HG02884 (cell line): ENCODE measurements around the gene CREB3L2.

ENCODE experiments used
- ATAC-seq: cut with Tn5 transposase; IDR thresholded peaks from one replicate; pipeline ENCODE4 v1.9.1; 2021; ENCODE audit warnings: mild to moderate bottlenecking, moderate library complexity; ENCODE audit not compliant: unreplicated experiment

Gene CREB3L2

GRCh38 chr7:137953665-137954470 is 48.0 kb downstream of the CREB3L2 start:
- no peak for ATAC-seq

- no peak for ATAC-seq
These were observed 48.7 kb downstream of the CREB3L2 start for GRCh38 chr7:137953043-137953664.

GRCh38 chr7:137952426-137952805 is 49.5 kb downstream of the CREB3L2 start:
- ATAC-seq, result no peak

DNA sequence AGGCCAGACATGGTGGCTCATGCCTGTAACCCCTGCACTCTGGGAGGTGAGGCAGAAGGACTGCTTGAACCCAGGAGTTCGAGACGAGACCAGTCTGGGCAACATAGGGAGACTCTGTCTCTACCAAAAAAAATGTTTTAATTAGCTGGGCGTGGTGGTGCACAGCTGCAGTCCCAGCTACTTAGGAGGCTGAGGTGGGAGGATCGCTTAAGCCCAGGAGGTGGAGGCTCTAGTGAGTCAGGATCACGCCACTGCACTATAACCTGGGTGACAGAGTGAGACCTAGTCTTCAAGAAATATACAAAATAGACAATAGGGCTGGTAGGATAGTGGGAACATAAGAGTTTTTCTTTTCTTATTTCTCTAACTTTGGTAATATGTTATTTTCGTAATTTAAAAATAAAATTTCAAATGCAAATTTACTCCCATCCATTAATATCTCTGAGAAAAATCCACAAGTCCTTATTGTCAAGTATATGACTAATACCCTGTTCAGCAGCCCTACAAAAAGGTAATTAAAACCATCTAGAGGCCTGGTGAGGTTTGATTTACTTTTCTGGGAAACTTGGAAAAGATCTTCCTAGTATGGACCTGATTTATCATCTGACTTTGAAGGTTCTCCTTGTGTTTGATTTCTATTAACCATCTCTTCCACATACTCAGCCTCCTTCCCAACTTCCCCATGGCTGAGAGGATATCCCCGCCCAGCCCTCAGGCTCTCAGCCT is 50.0 kb downstream of the CREB3L2 start:
- no peak for ATAC-seq

DNA sequence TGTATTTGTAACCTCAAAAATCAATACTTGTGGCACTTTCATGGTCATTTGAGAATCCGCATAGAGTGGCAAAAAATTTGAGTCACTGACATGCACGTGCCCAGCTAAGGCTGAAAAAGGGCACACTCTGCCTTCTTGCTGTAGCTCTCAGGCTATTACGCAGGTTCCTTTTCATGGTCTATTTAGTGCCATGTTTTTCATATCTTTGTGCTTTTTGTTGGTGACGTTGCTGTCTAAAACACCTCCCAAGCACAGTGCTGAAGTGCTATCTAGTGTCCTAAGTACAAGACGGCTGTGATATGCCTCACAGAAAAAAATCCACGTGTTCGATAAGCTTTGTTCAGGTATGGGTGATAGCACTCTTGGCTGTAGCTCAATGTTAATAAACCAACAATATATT is 50.9 kb downstream of the CREB3L2 start:
- no peak for ATAC-seq

GRCh38 chr7:137950263-137950621 is 51.6 kb downstream of the CREB3L2 start:
- ATAC-seq, result no peak

DNA sequence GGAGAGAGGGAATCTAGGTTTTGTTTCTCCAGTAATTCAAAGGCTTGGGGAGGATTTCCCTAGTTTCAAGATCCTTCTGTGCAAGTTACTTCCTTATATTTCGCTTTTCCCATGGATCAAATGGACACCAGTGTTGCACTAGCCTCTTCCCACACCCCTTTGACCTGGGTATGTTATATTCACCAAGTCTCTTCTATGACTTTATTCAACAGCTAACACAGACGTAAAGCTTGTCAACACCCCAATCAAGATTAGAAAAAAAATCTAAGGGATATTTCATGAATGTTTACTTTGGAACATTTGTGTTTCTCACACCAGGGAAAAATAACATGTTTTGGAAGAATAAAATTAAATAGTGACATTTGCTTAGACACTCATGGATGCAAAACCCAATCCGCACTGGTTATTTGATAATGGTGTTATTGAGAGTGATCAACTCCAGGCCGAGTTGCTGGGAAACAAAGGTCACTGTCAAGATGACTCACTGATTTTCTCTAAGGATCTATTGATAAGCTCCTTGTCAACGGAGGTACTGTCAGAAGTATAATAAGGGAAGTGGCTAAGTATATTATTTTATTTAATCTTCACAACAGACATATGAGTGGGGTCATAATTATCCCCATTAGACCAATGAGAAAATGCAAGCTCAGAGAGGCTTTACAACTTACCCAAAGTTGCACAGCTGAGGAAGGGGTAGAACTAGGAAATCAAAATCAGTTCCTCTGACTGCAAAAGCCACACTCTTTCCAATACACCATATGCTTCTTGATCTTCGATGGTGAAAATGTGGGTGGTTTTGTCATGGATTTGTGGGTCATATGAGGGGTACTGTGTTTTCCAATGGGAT is 52.2 kb downstream of the CREB3L2 start:
- ATAC-seq, result no peak

GRCh38 chr7:137948845-137949330 is 53.0 kb downstream of the CREB3L2 start:
- ATAC-seq, result no peak

DNA sequence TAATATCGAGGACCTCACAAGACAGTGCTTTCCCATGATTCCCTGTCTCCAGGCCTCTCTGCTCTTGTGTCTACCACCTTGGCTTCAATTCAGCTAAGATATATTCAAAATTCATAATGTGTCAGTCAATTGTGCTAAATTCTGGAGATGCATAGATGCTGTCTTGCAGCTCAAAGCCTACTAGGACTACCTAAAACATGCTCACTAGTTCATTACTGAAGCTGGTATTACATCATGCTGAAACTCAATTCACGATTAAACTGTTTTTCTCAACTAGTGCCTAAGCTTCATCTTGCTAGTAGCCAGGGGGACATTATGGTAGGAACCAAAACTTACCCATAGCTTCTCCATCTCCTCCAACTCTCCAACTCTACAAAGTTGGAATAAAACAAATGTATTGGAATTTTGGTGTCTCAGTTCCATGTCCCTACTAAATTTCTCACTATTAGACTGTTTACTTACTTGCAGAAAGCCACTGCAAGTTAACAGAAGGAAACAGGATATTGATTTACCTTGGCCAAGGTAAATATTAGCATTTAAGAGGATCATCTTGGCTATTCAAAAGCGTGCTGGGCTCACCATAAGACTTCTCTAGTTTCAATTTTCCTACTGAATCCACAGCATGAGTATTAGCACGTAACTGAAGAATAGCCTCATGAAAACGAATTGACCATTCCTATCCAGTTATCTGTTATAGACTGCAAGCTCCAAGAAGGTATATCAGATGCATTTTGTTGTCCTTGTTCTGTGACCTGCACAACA is 53.6 kb downstream of the CREB3L2 start:
- no peak for ATAC-seq

- no peak for ATAC-seq
These were observed 54.8 kb downstream of the CREB3L2 start for GRCh38 chr7:137947046-137947445.

GRCh38 chr7:137946011-137946410 is 55.9 kb downstream of the CREB3L2 start:
- ATAC-seq, result no peak

DNA sequence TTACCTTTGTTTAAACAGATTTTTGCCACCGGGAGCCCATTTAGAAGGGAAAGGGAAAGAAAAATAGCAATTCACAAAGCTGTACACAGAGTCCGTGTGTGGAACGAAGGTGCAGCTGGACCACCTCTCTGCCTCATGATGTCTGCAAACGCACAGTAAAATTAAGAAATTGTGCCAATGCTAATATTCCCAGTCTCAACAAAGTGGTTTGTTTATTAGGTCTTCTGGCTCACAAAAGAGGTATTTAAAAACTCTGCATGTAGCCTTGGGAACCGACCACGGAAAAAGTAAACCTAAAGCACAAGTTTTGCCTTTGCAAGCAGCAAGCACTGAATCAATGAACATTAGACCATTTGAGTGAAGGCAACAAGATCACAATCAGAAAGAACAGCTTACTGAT is 57.7 kb downstream of the CREB3L2 start:
- ATAC-seq, result no peak

GRCh38 chr7:137943132-137943551 is 58.7 kb downstream of the CREB3L2 start:
- no peak for ATAC-seq

DNA sequence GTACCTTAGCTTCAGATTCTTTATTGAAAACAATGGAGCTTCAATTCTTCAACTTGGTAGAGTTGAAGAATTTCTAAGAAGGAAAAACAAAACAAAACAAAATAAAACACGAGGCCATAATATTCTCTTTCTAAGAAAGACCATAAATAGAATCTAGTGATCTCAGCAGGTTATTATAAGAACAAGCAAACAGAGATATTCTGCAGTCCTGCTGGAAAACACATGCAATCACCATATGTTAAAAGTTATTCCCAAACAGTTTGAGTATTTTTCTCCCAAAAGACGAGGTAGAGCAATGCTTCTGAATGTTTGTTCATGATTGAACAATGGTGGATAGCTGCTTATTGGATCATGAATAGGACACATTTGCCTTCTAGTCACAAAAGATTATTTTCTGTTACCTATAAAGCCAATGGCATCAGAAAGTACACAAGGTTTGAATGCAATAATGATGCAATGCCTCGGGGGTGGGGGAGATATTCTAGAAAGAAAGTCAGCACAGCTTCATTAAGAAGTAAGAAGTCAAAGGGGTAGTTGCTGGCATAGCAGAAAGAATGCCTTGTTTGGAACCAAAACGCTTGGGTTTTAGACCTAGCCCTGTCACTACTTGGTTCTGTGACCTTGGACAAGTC is 59.3 kb downstream of the CREB3L2 start:
- ATAC-seq, result no peak

GRCh38 chr7:137940656-137941518 is 61.0 kb downstream of the CREB3L2 start:
- ATAC-seq, result no peak

DNA sequence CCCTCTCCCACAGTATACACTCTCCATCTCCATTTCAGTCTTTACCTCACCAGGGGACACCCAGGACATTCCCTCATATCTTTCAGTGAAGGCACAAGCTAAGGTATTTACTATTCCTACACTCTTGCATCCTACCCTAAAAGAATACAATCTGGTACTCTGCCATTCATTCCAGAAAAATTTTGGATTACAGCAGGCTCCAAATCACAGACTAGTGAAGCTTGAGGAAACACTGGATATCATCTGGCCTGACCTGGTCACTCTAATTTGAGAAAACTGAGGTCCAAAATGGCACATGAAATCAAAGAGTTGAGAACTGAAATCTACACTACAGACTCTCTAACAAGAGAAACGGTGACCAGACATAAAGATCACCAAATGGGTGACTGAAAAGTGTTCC is 61.7 kb downstream of the CREB3L2 start:
- no peak for ATAC-seq

DNA sequence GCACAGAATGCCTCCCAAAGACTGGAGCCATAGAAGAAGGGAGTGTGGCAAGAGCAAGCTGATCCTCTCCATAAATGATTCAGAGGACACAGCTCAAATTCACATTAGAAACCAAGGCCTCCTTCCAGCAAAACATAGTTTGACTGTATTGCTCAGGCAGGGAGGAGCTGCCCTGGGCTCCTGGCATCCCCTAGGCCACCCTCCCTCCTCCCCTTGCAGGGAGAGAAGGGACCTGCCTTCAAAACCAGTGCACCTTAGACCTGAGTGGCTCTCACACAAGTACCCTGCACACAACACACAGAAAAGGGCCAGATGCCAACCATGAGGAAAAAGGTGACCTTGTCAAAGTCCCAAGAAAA is 64.7 kb downstream of the CREB3L2 start:
- ATAC-seq, result no peak

- ATAC-seq, result no peak
These were observed 65.2 kb downstream of the CREB3L2 start for GRCh38 chr7:137936509-137937201.
